Subcutaneous abdominal adipose tissue (tissue), 5 donors: Measurements from ENCODE around the gene CCDC167.

ENCODE experiments used
- H3K27ac ChIP-seq: one replicate; pipeline ENCODE4 v1.7.0; 2013; ENCODE audit warnings: low read depth, mild to moderate bottlenecking, inconsistent platforms, low read length, moderate library complexity
- H3K27me3 ChIP-seq, 5 donors: one replicate each; pipeline ENCODE4 v1.7.0; 2013; ENCODE audit warnings: low read length in 5 of 5, inconsistent platforms in 1 of 5; ENCODE audit not compliant: control insufficient read depth in 5 of 5, insufficient read depth in 4 of 5
- H3K36me3 ChIP-seq, 5 donors: one replicate each; pipeline ENCODE4 v1.7.0; 2013; ENCODE audit warnings: low read length in 5 of 5; ENCODE audit not compliant: control insufficient read depth in 5 of 5, insufficient read depth in 5 of 5
- H3K4me1 ChIP-seq, 5 donors: one replicate each; pipeline ENCODE4 v1.7.0; 2013; ENCODE audit warnings: low read length in 5 of 5, mild to moderate bottlenecking in 3 of 5, moderate library complexity in 1 of 5; ENCODE audit not compliant: control insufficient read depth in 5 of 5, insufficient read depth in 5 of 5
- H3K4me3 ChIP-seq, 5 donors: one replicate each; pipeline ENCODE4 v1.7.0; 2013; ENCODE audit warnings: low read length in 5 of 5, low read depth in 1 of 5
- H3K9ac ChIP-seq, 5 donors: one replicate each; pipeline ENCODE4 v1.7.0; 2013; ENCODE audit warnings: low read length in 5 of 5, mild to moderate bottlenecking in 4 of 5, moderate library complexity in 3 of 5
- H3K9me3 ChIP-seq, 5 donors: one replicate each; pipeline ENCODE4 v1.7.0; 2013; ENCODE audit warnings: low read length in 5 of 5; ENCODE audit not compliant: control insufficient read depth in 5 of 5
- donor health status: healthy.
- donor health status: healthy.
- donor health status: healthy.
- donor health status: healthy.
- donor health status: healthy.

CCDC167 gene

GRCh38 chr6:37485291-37485702 is 14.4 kb downstream of the CCDC167 start:
- peaks cover 0 to 6% (median 3%) of the 10 kb centered on the region in 5 donors for H3K4me1 ChIP-seq
- H3K9me3 ChIP-seq: no peaks in the 10 kb centered on the region
- H3K27ac ChIP-seq: no peak overlapping the region
- H3K27me3 ChIP-seq: no peaks in the 10 kb centered on the region
- H3K36me3 ChIP-seq: peaks cover 0 to 62% (median 39%) of the 10 kb centered on the region in 5 donors
- no peak overlapping the region for H3K4me3 ChIP-seq
- H3K9ac ChIP-seq: no peak overlapping the region

GRCh38 chr6:37484786-37485170 is 14.9 kb downstream of the CCDC167 start:
- no peak overlapping the region for H3K27ac ChIP-seq
- no peak overlapping the region for H3K4me3 ChIP-seq
- no peak overlapping the region for H3K9ac ChIP-seq
- H3K36me3 ChIP-seq: peaks cover 0 to 67% (median 45%) of the 10 kb centered on the region in 5 donors
- no peaks in the 10 kb centered on the region for H3K27me3 ChIP-seq
- H3K9me3 ChIP-seq: no peaks in the 10 kb centered on the region
- H3K4me1 ChIP-seq: peaks cover 0 to 3% (median 0%) of the 10 kb centered on the region in 5 donors

GRCh38 chr6:37483917-37484785 is 15.5 kb downstream of the CCDC167 start:
- Histone ChIP-seq H3K9me3 (no peaks in the 10 kb centered on the region), H3K9ac (no peak overlapping the region), H3K36me3 (peaks cover 0 to 73% (median 51%) of the 10 kb centered on the region in 5 donors), H3K4me3 (no peak overlapping the region), H3K27ac (no peak overlapping the region), H3K27me3 (no peaks in the 10 kb centered on the region), H3K4me1 (no peaks in the 10 kb centered on the region)

DNA sequence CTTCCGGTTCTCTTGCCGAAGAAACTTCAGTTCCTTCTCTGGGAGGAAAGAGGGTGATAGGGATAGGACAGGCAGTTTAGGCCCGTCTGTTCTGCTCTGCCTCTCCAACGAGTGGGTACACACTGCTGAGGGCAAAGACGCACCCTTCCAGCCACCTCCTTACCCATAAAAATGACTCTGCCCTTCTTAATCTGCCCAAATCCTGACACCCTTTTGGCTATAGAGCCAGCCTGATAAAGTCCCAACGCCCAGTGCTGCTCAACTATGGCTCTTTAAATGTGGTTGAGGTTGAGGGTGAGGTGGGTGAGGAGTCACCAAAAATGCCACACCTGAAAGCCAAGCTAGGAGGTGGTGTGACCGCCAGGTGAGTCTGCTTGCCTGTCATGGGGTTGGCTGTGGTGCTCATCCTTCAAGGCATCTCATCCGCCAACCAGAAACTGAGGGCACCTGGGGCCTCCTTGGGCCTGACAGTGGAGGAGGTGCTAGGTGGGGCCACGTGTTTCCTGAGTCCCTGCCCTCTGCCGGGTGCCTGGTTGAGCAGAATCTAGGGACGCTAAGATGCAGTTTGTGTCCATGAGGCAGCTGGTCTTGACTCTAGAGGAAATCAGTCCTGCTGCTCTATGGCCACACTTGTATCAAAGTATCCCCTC is 16.3 kb downstream of the CCDC167 start:
- no peaks in the 10 kb centered on the region for H3K9me3 ChIP-seq
- no peak overlapping the region for H3K27ac ChIP-seq
- peaks cover 0 to 79% (median 57%) of the 10 kb centered on the region in 5 donors for H3K36me3 ChIP-seq
- no peak overlapping the region for H3K4me3 ChIP-seq
- H3K9ac ChIP-seq: no peak overlapping the region
- no peaks in the 10 kb centered on the region for H3K27me3 ChIP-seq
- no peaks in the 10 kb centered on the region for H3K4me1 ChIP-seq

DNA sequence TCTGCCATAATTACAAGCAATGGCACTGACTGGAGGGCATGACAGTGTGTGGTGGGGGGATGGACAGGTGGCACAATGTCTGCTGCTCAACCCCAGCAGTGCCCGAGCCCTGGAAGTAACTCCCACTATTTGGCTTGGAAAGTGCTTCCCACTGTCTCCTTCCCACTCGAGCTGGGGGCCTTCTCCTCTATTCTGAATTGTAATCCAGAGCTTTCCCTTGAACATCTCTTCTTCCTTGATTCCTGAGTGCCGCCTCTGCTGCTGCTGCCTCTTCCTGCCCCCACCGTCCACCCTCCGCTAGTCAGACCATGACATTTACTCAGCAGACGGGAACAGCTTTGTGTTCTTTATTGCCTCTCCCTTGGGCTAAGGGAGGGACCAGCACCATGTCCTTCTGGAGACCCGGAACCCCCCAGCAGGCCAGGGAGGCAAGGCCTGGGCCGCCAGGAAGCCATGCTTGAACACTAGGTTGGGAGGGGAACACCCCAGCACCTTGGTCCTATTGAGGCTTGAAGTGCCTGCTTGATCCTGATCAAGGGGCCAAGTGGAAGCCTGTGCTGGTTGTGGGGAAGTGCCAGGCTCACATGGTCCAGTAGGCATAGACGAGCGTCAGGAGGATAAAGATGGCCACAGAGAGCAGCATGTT is 17.0 kb downstream of the CCDC167 start:
- peaks cover 0 to 80% (median 63%) of the 10 kb centered on the region in 5 donors for H3K36me3 ChIP-seq
- H3K4me1 ChIP-seq: no peaks in the 10 kb centered on the region
- H3K27me3 ChIP-seq: no peaks in the 10 kb centered on the region
- no peak overlapping the region for H3K4me3 ChIP-seq
- no peak overlapping the region for H3K27ac ChIP-seq
- no peak overlapping the region for H3K9ac ChIP-seq
- no peaks in the 10 kb centered on the region for H3K9me3 ChIP-seq

GRCh38 chr6:37481711-37482605 is 17.7 kb downstream of the CCDC167 start:
- Histone ChIP-seq H3K27ac (no peak overlapping the region), H3K36me3 (peaks cover 0 to 85% (median 71%) of the 10 kb centered on the region in 5 donors), H3K4me3 (no peak overlapping the region), H3K27me3 (no peaks in the 10 kb centered on the region), H3K4me1 (no peaks in the 10 kb centered on the region), H3K9ac (no peak overlapping the region), H3K9me3 (no peaks in the 10 kb centered on the region)

- Histone ChIP-seq H3K4me1 (no peaks in the 10 kb centered on the region), H3K36me3 (peaks cover 0 to 88% (median 77%) of the 10 kb centered on the region in 5 donors), H3K9me3 (no peaks in the 10 kb centered on the region), H3K27ac (no peak overlapping the region), H3K4me3 (no peak overlapping the region), H3K9ac (no peak overlapping the region), H3K27me3 (no peaks in the 10 kb centered on the region)
Measured at GRCh38 chr6:37480951-37481534, 18.6 kb downstream of the CCDC167 start.

GRCh38 chr6:37480118-37480736 is 19.5 kb downstream of the CCDC167 start:
- Histone ChIP-seq H3K9me3 (no peaks in the 10 kb centered on the region), H3K9ac (no peak overlapping the region), H3K27ac (no peak overlapping the region), H3K4me3 (no peak overlapping the region), H3K27me3 (no peaks in the 10 kb centered on the region), H3K4me1 (no peaks in the 10 kb centered on the region), H3K36me3 (peaks cover 0 to 93% (median 84%) of the 10 kb centered on the region in 5 donors)
